ENCODE results near the gene INO80D.

DNA sequence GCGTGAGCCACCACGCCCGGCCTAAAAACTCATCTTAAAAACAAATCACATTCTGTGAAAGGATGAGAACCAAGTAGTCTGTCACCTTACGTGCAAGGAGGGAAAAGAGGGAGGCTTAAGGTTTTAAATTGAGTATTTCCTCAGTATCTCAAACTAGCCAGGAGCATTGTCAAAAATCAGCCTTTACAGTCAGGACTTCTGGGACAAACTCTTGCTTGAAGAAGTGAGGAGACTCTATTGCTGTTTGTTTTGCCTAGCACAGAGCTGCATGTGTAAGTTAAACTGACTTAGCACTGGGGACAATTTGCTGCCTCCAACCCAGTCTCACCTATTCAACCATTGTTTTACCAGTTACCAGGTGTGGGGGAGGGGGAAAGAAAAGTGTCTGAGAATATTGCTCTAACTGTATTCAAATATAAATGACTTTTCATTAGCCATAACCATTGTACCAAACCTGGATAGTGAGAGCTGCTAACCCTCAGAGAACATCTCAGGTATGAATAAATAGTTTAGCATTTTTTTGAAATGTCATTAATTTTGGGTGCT, 3.6 kb downstream of the INO80D start:
- TF ChIP-seq, protein P1, sequence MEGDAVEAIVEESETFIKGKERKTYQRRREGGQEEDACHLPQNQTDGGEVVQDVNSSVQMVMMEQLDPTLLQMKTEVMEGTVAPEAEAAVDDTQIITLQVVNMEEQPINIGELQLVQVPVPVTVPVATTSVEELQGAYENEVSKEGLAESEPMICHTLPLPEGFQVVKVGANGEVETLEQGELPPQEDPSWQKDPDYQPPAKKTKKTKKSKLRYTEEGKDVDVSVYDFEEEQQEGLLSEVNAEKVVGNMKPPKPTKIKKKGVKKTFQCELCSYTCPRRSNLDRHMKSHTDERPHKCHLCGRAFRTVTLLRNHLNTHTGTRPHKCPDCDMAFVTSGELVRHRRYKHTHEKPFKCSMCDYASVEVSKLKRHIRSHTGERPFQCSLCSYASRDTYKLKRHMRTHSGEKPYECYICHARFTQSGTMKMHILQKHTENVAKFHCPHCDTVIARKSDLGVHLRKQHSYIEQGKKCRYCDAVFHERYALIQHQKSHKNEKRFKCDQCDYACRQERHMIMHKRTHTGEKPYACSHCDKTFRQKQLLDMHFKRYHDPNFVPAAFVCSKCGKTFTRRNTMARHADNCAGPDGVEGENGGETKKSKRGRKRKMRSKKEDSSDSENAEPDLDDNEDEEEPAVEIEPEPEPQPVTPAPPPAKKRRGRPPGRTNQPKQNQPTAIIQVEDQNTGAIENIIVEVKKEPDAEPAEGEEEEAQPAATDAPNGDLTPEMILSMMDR (IDR thresholded peaks at IDR 0.05) = no peak
- no peak for TF ChIP-seq POLR2A (IDR thresholded peaks at IDR 0.05)
